HepG2 (cell line): ENCODE data around the gene SRCIN1. TPM values are rescaled to one million over a fixed set of nuclear protein-coding genes. Genes with fewer than 3 reads are reported as not detected.

ENCODE experiments used
- CENPX ChIP-seq: sonication (generic); formaldehyde crosslinking; IDR thresholded peaks from 2 replicates; pipeline ENCODE4 v1.9.0; 2021; ENCODE audit warnings: mild to moderate bottlenecking, missing genetic modification reagents, moderate library complexity
- HIVEP1 ChIP-seq: sonication (generic); formaldehyde crosslinking; IDR thresholded peaks from 2 replicates; pipeline ENCODE4 v1.4.0; 2020; ENCODE audit warnings: mild to moderate bottlenecking, missing genetic modification reagents
- KMT2B ChIP-seq: IDR thresholded peaks from 2 replicates; pipeline ENCODE4 v1.6.1; 2016; ENCODE audit warnings: missing genetic modification reagents, missing compliant biosample characterization
- MED1 ChIP-seq: sonication (generic); formaldehyde crosslinking; IDR thresholded peaks from 2 replicates; pipeline ENCODE4 v1.4.0; 2020; ENCODE audit warnings: missing genetic modification reagents
- SCMH1 ChIP-seq: sonication (generic); formaldehyde crosslinking; IDR thresholded peaks from 2 replicates; pipeline ENCODE4 v1.9.0; 2021; ENCODE audit warnings: missing genetic modification reagents, mild to moderate bottlenecking, borderline replicate concordance
- ZEB1 ChIP-seq: IDR thresholded peaks from 2 replicates; pipeline ENCODE4 v1.6.1; 2012; ENCODE audit warnings: mild to moderate bottlenecking, low read depth, inconsistent platforms; ENCODE audit not compliant: insufficient replicate concordance
- ZNF253 ChIP-seq: sonication (generic); formaldehyde crosslinking; IDR thresholded peaks from 2 replicates; pipeline ENCODE4 v1.8.0; 2022; ENCODE audit warnings: mild to moderate bottlenecking, missing genetic modification reagents, borderline replicate concordance
- ZNF530 ChIP-seq: sonication (generic); formaldehyde crosslinking; IDR thresholded peaks from 2 replicates; pipeline ENCODE4 v1.5.0; 2020; ENCODE audit warnings: low read depth, mild to moderate bottlenecking, missing genetic modification reagents
- ZNF552 ChIP-seq: sonication (generic); formaldehyde crosslinking; IDR thresholded peaks from 2 replicates; pipeline ENCODE4 v1.9.0; 2022; ENCODE audit warnings: missing genetic modification reagents, mild to moderate bottlenecking, borderline replicate concordance
- ZNF703 ChIP-seq: sonication (generic); formaldehyde crosslinking; IDR thresholded peaks from 2 replicates; pipeline ENCODE4 v1.5.1; 2020; ENCODE audit warnings: missing genetic modification reagents, mild to moderate bottlenecking, moderate library complexity, borderline replicate concordance
- polyA plus RNA-seq, 8 experiments: library from polyadenylated mRNA; depleted of rRNA in 3 of 8; stranded (reverse) in 7 of 8; unstranded in 1 of 8; fragments of >200 nt; fragmentation: Illumina TruSeq in 4 of 8; extraction: Trizol in 4 of 8; gene quantifications; 2 replicates each; pipeline versions ENCODE4 v1.2.1 to v1.2.3, GENCODE V29; 2011 to 2016; ENCODE audit warnings: low read depth in 4 of 8, missing spikeins in 1 of 8, mixed read lengths in 1 of 8; ENCODE audit not compliant: insufficient read depth in 1 of 8
- total RNA-seq, 5 experiments: library from RNA; depleted of rRNA; stranded (reverse); fragments of >200 nt; fragmentation: Illumina TruSeq; extraction: Trizol; gene quantifications; 2 replicates each; pipeline ENCODE4 v1.2.3, GENCODE V29; 2016; ENCODE audit warnings: low read depth in 1 of 5
- TF ChIP-seq, protein P1 (sequence below): IDR thresholded peaks from 2 replicates; pipeline ENCODE4 v1.4.0; 2020; ENCODE audit warnings: mild to moderate bottlenecking, missing genetic modification reagents
- TF ChIP-seq, protein P2 (sequence below): sonication (generic); formaldehyde crosslinking; IDR thresholded peaks from 2 replicates; pipeline ENCODE4 v1.5.0; 2020; ENCODE audit warnings: mild to moderate bottlenecking, missing genetic modification reagents, borderline replicate concordance
- TF ChIP-seq, protein P3 (sequence below): sonication (generic); formaldehyde crosslinking; IDR thresholded peaks from 2 replicates; pipeline ENCODE4 v1.8.0; 2022; ENCODE audit warnings: mild to moderate bottlenecking, missing genetic modification reagents, borderline replicate concordance
- TF ChIP-seq, protein P4 (sequence below): sonication (generic); formaldehyde crosslinking; IDR thresholded peaks from 2 replicates; pipeline ENCODE4 v1.4.0; 2020; ENCODE audit warnings: missing genetic modification reagents, borderline replicate concordance

Gene SRCIN1
- total and polyA plus RNA-seq, 2 of the 13 experiments (the other 11 are each of a cell fraction or from before 2014, with no cell fraction given) = 1.2 to 9.6 TPM

DNA sequence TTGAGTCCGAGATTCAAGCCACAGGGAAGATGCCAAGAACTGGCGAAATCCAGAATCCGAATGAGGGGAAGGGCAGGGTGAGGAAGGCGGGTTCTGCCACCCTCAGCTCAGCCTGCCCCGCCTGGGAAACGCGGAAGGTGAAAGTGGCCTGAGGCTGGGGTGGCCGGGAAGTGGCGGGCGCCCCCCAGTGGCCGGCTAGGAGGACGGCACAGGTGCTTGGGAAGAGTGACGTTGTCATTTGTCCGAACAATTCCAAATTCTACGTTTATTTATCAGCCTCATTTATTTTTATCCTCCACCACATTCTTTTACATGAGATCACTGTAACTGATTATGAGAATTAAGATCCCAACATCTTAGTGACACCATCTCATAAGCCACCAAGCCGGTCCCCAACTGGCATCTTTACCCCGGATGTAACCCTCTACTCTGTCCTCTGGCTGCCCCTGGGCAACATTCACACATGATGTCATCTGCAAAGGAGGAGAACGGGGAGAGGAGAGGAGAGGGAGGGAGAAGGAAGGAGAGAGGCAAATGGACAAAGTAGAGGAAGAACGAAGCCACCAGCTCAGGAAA lies 21.3 kb downstream of the SRCIN1 start (continued):
- TF ChIP-seq, protein P1, sequence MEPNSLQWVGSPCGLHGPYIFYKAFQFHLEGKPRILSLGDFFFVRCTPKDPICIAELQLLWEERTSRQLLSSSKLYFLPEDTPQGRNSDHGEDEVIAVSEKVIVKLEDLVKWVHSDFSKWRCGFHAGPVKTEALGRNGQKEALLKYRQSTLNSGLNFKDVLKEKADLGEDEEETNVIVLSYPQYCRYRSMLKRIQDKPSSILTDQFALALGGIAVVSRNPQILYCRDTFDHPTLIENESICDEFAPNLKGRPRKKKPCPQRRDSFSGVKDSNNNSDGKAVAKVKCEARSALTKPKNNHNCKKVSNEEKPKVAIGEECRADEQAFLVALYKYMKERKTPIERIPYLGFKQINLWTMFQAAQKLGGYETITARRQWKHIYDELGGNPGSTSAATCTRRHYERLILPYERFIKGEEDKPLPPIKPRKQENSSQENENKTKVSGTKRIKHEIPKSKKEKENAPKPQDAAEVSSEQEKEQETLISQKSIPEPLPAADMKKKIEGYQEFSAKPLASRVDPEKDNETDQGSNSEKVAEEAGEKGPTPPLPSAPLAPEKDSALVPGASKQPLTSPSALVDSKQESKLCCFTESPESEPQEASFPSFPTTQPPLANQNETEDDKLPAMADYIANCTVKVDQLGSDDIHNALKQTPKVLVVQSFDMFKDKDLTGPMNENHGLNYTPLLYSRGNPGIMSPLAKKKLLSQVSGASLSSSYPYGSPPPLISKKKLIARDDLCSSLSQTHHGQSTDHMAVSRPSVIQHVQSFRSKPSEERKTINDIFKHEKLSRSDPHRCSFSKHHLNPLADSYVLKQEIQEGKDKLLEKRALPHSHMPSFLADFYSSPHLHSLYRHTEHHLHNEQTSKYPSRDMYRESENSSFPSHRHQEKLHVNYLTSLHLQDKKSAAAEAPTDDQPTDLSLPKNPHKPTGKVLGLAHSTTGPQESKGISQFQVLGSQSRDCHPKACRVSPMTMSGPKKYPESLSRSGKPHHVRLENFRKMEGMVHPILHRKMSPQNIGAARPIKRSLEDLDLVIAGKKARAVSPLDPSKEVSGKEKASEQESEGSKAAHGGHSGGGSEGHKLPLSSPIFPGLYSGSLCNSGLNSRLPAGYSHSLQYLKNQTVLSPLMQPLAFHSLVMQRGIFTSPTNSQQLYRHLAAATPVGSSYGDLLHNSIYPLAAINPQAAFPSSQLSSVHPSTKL (CRISPR knock-in tag) = peak; percentile 27; the same call in 1 of the 2 replicates
- TF ChIP-seq, protein P2, sequence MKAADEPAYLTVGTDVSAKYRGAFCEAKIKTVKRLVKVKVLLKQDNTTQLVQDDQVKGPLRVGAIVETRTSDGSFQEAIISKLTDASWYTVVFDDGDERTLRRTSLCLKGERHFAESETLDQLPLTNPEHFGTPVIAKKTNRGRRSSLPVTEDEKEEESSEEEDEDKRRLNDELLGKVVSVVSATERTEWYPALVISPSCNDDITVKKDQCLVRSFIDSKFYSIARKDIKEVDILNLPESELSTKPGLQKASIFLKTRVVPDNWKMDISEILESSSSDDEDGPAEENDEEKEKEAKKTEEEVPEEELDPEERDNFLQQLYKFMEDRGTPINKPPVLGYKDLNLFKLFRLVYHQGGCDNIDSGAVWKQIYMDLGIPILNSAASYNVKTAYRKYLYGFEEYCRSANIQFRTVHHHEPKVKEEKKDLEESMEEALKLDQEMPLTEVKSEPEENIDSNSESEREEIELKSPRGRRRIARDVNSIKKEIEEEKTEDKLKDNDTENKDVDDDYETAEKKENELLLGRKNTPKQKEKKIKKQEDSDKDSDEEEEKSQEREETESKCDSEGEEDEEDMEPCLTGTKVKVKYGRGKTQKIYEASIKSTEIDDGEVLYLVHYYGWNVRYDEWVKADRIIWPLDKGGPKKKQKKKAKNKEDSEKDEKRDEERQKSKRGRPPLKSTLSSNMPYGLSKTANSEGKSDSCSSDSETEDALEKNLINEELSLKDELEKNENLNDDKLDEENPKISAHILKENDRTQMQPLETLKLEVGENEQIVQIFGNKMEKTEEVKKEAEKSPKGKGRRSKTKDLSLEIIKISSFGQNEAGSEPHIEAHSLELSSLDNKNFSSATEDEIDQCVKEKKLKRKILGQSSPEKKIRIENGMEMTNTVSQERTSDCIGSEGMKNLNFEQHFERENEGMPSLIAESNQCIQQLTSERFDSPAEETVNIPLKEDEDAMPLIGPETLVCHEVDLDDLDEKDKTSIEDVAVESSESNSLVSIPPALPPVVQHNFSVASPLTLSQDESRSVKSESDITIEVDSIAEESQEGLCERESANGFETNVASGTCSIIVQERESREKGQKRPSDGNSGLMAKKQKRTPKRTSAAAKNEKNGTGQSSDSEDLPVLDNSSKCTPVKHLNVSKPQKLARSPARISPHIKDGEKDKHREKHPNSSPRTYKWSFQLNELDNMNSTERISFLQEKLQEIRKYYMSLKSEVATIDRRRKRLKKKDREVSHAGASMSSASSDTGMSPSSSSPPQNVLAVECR (CRISPR knock-in tag) = peak; percentile 14; the same call in 1 of the 2 replicates
- TF ChIP-seq ZNF703 (CRISPR knock-in tag) (no peak), ZEB1 (peak; percentile 16), ZNF552 (CRISPR knock-in tag) (no peak), KMT2B (CRISPR knock-in tag) (no peak), ZNF530 (no peak), ZNF253 (CRISPR knock-in tag) (no peak), MED1 (peak; percentile 21; the same call in 1 of the 2 replicates), HIVEP1 (0 out of 2 replicates have a peak, but pooled peaks have one; percentile 40), SCMH1 (CRISPR knock-in tag) (no peak), CENPX (CRISPR knock-in tag) (no peak)
- TF ChIP-seq, protein P3, sequence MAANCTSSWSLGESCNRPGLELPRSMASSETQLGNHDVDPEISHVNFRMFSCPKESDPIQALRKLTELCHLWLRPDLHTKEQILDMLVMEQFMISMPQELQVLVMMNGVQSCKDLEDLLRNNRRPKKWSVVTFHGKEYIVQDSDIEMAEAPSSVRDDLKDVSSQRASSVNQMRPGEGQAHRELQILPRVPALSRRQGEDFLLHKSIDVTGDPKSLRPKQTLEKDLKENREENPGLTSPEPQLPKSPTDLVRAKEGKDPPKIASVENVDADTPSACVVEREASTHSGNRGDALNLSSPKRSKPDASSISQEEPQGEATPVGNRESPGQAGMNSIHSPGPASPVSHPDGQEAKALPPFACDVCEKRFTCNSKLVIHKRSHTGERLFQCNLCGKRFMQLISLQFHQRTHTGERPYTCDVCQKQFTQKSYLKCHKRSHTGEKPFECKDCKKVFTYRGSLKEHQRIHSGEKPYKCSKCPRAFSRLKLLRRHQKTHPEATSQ (CRISPR knock-in tag) = no peak
- TF ChIP-seq, protein P4, sequence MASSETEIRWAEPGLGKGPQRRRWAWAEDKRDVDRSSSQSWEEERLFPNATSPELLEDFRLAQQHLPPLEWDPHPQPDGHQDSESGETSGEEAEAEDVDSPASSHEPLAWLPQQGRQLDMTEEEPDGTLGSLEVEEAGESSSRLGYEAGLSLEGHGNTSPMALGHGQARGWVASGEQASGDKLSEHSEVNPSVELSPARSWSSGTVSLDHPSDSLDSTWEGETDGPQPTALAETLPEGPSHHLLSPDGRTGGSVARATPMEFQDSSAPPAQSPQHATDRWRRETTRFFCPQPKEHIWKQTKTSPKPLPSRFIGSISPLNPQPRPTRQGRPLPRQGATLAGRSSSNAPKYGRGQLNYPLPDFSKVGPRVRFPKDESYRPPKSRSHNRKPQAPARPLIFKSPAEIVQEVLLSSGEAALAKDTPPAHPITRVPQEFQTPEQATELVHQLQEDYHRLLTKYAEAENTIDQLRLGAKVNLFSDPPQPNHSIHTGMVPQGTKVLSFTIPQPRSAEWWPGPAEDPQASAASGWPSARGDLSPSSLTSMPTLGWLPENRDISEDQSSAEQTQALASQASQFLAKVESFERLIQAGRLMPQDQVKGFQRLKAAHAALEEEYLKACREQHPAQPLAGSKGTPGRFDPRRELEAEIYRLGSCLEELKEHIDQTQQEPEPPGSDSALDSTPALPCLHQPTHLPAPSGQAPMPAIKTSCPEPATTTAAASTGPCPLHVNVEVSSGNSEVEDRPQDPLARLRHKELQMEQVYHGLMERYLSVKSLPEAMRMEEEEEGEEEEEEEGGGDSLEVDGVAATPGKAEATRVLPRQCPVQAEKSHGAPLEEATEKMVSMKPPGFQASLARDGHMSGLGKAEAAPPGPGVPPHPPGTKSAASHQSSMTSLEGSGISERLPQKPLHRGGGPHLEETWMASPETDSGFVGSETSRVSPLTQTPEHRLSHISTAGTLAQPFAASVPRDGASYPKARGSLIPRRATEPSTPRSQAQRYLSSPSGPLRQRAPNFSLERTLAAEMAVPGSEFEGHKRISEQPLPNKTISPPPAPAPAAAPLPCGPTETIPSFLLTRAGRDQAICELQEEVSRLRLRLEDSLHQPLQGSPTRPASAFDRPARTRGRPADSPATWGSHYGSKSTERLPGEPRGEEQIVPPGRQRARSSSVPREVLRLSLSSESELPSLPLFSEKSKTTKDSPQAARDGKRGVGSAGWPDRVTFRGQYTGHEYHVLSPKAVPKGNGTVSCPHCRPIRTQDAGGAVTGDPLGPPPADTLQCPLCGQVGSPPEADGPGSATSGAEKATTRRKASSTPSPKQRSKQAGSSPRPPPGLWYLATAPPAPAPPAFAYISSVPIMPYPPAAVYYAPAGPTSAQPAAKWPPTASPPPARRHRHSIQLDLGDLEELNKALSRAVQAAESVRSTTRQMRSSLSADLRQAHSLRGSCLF (CRISPR knock-in tag) = no peak
